ENCODE measurements around the gene GABRB2.

Gene GABRB2

DNA sequence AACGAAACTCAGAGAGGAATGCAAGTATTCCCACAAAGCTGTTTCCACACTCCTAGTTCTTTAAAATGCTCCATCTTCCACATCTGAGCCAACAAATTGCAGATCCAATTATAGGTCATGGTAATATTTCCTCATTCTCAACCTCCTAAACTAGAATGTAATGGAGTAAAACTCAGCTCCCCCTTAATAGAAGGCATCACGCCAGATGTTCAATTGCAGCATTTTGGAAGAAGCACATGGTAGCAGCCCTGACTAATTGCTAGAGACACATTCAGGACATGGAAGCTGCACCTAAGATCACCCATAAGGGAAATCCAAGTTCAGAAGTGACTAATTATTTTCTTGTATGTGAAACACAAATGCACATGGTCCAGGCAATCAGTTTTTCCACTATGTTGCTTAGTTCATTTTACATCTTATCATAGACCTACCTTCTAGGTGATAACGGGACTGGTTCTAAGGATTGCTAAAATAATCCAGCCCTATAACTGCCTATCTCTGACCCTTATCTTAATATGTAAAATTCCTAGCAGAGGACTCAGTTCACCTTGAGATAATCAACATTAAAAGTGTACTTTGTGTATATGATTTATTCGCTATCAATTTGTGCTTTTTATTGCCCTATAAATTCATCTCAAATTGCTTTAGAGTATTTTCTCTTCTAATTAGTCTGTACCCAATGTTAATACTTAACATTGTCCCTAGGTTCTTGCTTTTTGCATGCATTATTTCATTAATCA lies 75.1 kb downstream of the GABRB2 start:
- DNase-seq = no peak

- DNase-seq = no peak
Measured at GRCh38 chr5:161467703-161468102, 78.8 kb downstream of the GABRB2 start.

DNA sequence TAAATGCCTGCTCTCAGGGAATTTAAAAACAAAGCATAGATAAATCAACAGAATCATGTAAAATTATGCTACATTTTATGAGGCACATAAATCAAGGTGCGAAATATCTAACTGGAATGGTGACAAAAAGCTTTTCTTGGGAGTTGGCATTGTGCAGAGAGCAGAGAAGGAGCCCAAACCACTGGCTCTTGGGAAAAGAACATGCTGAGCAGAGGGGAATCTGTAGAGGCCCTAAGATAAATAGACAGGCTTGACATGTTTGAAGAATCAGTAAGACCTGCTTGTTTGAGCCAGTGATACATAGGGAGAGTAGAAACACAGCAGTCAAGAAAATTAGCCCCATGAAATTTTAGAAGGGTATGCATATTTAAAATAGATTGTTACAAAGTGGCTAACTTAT lies 85.8 kb downstream of the GABRB2 start:
- no peak for DNase-seq

DNA sequence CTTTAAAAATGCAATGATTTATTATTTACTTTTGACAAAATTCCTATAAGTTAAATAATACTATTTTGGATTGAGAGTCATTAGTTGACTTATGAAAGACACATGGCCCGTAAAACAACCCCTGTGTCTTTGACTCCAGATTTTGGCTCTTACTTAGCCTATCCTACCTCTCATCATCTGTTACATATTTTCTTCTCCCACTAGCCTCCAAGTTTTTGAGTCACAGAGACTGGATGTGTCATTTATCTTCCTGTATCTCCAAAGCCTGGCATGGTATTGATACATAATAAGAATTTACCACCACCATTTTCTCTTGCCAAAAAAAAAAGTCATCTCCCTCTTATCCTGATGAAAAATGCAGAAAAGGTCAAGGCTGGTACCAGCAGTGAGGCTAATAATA lies 99.9 kb downstream of the GABRB2 start:
- no peak for DNase-seq

DNA sequence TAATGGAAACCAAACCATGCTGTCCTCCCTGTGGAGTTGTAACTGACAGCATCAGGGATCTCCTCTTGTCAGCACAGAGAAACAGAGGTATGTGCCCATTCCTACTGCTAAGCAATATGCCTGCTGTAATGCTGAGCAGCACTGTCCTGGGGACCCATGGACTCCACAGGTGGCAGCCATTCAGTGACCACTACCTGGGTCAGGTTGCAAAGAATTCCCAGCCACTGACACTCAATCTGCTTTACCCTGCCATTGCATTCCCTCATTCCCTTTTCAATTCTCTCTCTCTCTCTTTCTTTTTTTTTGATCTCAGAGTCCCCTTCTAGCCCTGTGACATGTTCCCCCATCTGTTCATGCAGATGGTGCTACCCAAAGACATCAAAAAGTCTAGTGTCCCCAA lies 104.1 kb downstream of the GABRB2 start:
- no peak for DNase-seq

GRCh38 chr5:161432798-161433197 lies 113.7 kb downstream of the GABRB2 start:
- DNase-seq = no peak

DNA sequence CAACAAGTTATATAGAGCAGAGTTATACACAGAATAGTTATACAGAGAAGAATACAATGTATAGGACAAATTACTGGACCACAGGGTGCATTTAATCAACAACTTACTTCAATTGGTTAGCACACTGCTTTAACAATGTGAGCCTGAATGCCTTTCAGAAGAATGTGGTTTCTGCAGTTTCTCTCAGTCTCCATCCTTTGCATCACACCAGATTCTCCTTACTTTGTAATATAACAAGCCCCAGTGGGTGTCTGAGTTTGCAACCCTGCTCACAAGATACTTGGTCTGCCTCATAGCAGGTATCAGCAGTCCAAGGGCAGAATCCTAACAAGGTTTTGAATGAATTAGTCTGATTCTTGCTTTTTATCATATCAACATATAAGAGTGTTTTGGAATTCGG lies 114.6 kb downstream of the GABRB2 start:
- DNase-seq = no peak

GRCh38 chr5:161421067-161421466 lies 125.5 kb downstream of the GABRB2 start:
- no peak for DNase-seq

DNA sequence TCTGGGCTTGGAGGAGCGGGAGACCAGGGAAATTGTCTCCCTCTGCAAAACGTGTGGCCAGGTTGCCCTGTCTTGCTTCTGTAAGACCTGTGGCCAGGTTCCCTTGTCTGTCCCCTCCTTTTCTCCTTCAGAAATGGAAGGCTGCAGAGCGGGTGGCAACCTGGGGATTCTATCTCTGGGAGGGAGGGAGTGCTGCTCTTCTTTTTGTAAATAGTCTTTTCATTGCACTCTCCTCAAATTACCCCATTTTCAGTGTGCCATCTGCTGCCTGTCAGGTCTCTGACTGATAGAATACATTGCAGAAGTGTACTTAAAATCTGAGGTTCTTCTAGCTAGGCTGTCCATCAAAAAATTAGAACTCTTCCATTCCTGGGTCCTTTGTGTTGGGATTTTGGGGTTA lies 126.0 kb downstream of the GABRB2 start:
- DNase-seq = no peak

GRCh38 chr5:161414896-161415295 lies 131.6 kb downstream of the GABRB2 start:
- DNase-seq = no peak

- DNase-seq = no peak
Measured at GRCh38 chr5:161414037-161414436, 132.5 kb downstream of the GABRB2 start.

DNA sequence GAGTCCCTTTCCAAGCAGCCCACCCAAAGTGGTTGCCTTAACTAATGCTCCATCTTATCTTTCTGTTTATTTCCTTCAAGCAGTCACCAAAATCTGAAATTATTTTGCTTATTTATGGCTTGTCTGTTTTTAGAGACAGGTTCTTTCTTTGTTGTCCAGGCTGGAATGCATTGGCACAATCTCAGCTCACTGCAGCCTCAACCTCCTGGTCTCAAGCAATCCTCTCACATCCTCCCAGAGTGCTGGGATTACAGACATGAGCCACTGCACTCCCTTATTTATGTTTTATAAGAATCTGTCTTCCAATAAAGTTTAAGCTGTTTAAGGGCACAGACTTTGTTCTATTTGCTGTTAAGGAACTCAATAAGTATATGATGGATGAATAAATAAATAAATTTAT lies 133.7 kb downstream of the GABRB2 start:
- DNase-seq = no peak

DNA sequence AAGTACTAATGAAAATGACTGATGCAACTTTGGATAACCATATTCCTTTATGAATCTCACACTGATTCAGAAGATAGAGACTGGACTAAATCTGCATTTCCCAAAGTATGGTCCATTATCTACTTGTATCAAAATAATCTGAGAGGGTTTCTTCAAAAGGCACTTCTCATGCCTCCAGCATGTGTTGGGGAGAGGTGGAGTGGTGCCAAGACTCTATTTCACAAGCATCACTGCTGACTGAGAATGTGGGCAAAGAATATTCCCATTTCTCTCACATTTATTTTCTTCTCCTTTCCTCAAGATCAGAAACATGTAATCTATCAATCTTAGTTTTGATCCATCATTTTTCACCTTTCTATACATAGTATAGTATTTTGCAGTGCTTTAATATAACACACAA lies 135.4 kb downstream of the GABRB2 start:
- DNase-seq = no peak

GRCh38 chr5:161410640-161411039 lies 135.9 kb downstream of the GABRB2 start:
- no peak for DNase-seq

DNA sequence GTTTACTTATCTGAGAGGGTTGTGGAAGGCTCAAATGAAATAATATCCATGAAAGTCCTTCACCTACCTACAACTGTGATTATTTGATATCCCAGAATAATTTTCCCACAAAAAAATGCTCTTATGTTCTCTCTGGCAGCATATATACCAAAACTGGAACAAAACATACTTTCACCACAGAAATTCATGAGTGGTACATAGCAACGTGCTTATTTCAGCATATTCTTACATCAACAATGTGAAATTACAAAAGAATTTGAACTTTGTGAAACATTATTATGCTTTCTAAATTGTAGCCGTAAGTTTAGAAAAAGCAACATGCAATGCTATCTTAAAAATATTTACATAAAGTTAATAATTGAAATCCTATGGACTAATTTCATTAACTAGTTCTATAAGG lies 137.1 kb downstream of the GABRB2 start:
- no peak for DNase-seq

DNA sequence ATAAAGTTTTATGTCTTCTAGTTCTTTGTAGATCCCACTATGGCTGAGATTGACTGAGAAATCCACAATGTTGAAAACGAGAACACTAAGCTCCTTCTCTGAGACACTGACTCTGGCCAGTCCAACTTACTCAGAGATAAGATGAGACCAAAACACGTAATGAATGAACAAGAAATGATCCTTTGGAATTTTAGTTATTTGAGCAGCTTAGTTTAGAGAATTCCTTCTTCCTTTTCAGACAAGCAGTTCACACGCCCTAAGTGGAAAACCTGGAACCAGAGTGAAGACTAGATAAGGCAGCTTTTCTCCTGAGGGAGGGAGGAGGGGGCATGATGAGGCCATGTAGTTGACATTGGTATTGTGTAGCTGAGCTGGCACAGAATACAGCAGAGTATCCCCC lies 139.6 kb downstream of the GABRB2 start:
- DNase-seq = no peak

- DNase-seq = no peak
Measured at GRCh38 chr5:161403996-161404395, 142.5 kb downstream of the GABRB2 start.

GRCh38 chr5:161403121-161403520 lies 143.4 kb downstream of the GABRB2 start:
- DNase-seq = no peak

DNA sequence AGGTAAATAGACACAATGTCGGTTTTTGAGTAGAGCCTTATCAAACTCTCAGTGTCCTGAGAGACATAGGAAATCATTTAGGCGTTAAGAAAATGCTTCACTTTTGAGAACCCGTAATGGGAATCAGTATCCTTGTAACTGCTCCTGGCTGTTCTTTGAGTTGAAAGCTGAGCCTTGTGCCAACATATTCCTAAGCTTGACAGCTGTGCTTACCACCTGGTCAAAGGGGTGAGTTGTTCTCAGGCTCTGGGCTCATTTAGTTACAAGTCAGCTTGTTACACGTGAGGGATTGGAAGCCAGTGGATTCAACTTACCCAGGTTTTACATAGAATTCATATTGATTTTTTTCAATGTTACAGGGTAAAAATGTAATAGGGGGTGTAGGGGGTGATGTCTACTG lies 145.9 kb downstream of the GABRB2 start:
- DNase-seq = no peak

DNA sequence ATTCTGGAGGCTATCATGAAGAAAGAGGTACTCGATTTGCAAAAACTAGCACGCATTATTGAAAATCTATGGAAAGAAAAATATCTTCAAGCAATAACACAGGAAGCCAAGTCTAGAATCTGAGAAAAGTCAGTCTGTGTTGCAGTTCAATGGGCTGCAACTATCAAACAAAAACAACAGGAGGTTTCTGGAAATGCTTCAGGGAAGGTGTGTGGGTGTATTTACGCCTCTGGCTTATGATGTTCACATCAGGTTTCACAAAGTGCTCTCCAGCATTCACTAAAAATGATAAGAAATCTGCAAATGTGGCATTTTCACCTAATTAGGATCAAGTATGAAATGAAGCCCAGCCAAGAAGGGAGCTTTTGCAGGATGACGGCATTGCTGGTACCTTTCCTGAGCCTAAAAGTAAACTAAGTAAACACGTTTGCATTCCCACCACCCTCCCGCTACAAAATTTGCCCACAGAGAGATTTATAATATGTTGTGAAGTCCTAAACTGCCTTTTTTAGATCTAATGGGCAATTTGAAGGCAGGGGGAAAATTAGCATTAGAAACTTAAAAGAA lies 146.4 kb downstream of the GABRB2 start:
- no peak for DNase-seq

DNA sequence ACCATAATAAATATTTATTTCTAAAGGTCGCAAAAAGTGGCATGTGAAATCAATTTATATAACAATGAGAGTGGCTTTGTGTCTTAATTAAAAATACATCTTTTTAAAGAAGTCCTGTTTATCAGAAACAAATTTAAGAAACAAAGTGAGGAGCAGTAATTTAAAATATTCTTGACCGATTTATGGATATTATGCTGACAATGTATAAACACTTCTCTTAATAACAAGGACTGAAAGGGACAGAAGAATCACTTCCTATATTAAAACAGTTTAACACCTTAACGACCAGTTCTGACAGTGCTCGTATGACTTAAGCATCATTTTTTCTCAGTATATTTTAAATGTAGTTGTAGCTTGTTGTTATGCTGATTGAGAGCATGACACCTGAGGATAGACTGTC lies 149.1 kb downstream of the GABRB2 start:
- no peak for DNase-seq

- DNase-seq = no peak
Measured at GRCh38 chr5:161396171-161396570, 150.4 kb downstream of the GABRB2 start.

DNA sequence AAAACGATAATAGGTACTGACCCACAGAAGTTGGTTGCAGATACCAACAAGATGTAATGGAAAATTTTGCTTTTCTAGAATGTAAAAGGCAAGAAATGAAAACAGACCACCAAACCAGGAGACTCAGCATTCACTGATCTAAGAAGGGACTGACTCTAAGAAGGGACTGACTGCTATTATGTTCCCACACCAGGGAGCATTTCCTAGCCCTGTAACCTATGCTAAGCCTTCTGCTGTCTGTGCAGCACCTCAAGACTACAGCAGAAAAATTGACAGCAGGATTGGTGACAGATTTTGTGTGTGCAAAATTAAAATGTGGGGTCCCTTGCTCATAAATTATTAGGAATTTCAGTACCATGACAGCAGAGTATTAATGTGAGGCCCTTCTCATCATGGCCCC lies 154.8 kb downstream of the GABRB2 start:
- no peak for DNase-seq

GRCh38 chr5:161391016-161391415 lies 155.5 kb downstream of the GABRB2 start:
- no peak for DNase-seq

DNA sequence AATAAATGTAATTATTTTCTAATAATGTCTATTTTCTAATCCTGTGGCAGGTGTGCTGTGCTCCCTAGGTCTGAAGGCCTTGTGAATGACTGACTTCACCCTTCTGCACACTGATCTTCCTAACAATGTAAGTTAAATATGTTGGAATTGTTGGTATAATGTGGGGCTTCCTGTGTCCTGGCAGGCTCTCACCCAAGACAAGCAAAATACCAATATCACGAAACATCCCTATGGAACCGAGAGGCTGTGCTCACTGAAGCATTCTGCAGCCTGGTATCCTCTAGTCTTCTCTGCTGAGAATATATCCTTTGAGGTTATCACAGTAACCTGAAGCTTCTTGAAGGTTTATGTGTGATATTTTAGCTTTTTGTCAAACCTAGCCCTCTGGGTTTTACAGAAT lies 159.4 kb downstream of the GABRB2 start:
- no peak for DNase-seq
